GM18520 (cell line): ENCODE measurements around the gene SNX19.
"Not testable (repeated sequence)": the region's sequence is repeated elsewhere in the genome, so short reads cannot be mapped to it uniquely, and the experiment has no call there.

Source experiments
- ATAC-seq: cut with Tn5 transposase; IDR thresholded peaks from one replicate; pipeline ENCODE4 v1.9.1; 2021; ENCODE audit not compliant: unreplicated experiment

Gene SNX19

DNA sequence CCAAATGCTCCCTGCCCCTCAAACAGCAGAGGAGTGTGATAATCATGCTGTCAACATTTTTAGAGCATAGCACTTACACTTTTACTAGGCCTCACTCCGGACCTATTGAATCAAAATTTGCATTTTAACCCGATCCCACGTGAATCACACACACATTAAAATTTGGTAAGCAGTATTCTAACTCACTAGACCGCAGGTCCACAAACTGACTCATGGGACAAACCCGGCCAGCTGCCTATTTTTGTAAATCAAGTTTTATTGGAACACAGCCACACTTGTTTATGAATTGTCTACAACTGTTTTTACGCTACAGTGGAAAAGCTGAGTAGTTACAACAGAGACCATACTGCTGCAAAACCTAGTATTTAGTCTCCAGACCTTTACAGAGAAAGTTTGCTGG lies 43.3 kb downstream of the SNX19 start:
- ATAC-seq = no peak

DNA sequence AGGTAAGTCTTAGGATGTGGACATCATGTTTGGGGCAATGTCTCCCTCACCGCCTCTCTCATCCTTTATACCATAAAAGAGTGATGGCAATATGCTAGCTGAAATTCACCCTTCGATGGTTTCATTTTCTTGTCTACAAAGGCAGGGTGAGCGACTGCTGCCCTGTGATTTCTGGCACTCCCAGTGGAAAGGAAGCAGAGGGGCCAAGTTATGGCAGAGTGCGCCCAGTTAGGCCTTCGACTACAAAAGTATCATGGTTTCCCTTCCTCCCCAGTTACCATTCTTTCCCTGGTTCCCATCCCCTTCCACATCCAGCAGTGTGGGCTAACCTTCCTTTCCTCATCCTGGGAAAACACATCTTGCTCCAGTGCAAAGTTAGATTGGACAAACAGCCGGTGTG lies 43.8 kb downstream of the SNX19 start:
- no peak for ATAC-seq

DNA sequence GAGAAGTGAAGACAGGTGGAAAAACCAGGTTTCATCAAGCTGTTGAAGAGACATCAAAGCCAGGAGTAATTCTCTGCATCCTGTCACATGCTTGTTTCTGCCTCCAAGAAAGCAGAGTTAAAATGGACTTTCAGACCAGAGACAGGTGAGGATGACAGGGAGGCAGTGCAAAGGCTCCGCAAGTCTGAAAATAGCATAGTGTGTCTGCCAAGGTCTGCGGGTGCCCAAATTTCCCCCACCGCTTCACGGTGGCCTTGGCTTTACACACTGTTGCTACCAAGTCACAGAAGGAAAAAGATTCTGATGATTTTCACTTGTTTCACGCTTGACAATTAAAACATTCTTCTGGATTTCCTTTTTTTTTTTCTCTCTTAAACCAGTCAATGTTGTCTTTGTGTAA lies 44.2 kb downstream of the SNX19 start:
- ATAC-seq = no peak

DNA sequence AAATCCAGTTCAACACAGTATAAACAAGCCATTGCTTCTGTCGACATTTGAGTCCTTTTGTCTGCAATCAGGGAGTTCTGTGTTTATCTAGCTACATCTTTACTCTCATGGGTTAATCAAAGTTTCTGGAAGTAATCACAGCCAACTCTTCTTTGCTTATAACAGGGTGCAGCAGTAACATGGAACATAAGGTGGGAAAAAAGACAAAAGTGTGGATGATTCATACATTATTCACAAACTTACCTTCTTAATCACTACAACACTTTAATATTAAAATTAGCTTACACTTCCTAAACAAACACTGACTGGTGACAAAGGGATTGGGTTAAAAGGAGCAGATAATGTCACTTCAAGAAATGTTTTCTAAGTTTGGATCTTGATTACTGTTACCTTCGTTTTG lies 44.7 kb downstream of the SNX19 start:
- no peak for ATAC-seq

DNA sequence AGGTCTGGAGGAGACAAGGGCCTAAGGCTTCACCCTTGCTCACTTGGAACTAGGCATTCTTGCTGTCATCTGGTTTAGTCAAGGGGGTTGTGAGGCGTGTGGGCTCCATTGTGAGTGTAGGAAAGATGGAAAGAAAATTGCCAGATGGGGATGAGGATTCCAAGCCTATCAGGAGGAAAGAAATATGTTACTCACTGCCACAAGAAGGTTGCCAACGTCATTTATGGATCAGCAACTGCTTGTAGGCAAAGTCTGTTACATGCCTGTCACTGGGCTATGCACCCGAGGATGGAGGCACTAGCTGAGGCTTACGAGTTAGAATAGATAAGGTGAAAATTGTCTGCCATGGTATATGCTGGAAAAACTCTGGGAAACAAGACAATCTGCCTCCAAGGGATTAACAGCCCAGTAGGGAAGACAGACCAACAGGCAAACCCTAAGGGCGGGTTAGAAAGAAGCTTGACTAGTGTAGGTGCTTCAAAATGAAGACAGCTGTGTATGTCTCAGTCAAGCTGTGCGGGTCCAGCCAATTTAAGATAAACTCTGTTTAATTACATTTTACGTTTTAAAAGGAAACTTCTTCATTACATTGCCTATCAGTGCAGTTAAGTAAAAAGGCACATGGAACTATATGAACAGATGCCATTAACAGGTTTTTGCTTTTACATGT lies 47.4 kb downstream of the SNX19 start:
- ATAC-seq = no peak

DNA sequence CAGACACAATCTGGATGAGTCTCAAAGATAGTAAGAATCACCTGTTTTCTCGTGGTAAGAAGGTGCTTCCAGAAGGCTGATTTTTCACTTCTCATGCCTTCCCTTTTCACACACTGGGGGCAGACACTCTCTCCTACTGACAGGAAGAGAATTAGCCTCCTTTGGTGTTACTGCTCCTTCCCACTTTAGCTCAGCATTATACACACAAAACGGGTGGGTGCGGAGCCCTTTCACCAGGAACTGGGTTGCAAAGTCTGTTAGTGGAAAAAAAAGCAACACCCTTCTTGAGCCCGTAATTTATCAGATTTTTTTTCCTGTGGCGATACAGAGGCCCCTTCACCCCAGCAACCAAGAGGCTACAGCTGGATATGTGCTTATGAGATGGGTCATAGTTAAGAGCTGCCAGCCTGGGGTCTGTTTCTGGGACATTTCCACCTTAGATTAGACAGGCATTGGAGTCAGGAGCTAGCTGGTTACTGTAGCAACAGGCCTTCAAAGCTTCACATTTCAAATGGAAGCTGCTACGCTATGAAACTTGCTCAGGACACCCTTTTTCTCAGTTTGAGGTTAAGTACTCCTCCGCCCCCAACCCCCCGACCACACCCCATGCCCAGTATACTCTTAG lies 48.1 kb downstream of the SNX19 start:
- no peak for ATAC-seq

DNA sequence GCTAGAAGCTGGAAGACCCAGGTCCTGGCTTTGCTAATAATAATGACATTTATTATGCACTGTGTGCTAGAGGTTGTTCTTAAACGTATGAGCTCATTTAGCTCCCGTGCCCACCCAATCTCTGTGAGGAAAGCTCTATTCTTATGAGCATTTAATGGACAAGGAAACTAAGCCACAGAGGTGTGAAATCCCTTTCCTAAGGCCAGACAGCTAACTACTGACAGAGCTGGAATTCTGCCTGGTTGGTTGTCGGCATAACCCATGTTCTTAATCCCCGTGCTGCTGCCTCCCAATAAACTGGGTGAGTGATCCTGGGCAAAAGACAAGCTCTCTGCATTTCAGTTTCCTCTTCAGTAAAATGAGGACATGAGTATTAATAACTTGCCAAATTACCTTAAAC lies 49.4 kb downstream of the SNX19 start:
- no peak for ATAC-seq

DNA sequence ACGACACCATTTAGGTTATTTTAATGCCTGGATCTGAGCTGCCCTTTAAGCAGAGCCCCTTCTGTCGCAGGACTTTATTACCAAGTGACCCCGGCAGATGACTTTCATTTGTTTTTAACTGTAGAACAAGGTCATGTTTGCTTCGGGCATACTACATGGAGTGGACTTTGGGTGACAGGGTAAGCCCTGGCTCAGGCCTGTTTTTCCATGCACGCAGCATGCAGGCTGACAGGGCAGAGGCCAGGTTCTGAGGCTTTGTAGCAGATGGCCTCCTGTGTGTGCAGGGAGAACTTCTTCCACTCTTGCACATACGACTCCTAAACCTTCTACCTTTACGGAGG lies 50.5 kb downstream of the SNX19 start:
- no peak for ATAC-seq

DNA sequence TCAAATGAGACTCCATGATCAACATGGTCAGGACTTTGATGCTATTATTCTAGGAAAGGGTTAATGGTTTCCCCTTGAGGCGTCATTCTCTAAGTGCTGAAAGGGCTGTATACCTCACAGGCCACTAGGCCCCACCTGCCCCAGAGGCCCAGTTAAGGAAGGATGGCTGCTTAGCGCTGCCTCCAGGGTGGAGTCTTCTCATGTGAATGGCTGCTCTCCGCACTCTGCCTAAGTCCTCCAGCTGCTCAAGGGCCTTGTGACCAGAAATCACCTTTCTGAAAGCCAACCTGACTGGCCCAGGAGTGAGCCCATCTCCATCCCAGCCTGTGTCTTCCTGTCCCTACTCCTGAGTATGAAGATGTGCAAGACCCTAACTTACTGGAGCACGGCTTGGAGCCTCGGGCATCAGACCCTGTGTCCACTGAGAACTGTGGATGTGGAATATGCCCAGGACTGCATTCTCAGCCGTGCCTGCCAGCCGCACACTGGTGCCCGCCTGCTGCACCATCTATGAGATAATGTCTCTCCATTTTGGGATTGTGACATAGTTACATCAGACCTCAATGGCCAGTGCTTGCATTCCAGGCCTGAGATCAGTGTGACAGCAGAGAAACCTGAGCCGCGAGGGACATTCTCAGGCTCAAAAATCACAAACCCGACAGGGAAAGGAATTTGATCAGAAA lies 51.0 kb downstream of the SNX19 start:
- no peak for ATAC-seq

DNA sequence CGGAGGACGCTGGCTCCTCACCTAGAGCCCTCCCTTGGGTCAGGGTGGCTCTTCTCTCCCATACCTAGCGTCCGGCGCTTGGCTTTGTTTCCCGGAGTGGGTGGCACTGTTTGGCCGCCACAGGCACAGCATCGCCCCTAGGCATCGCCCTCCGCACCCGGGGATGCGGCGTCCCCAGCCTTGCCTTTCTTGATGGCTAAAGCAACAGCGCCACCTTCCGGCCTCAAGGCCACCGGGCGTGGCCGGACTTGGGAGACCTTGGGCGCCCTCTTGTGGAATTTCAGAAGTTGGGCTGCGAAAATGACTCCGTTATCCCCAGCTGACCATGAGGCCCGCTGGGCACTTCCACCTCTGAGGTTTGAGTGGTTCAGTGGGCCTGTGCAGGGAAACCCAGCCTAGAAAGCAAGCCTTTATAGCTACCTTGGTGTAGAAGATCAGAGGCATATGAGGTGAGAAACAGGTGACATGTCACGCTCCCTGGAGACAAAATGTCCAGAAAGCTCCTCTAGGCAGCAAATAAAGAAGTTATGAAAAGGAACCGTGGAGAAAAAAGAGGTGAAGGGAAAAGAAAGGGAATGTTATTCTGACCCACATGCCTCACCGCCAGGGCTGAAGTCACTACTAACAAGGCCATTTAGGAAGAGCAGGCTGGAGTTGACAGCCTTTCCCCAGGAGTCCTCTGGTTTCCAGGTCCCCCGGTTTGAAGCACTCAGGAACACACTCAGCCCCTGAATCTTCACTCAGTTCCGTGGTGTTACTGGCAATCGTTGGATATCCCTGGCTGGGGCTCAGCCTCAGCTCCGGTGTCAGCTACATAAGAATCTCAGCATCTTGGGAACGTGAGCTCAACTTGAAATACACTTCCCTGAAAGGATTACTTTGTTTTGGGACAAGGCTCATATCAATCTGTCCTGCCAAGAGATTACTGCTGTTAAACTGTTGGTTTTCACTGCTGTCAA lies 54.1 kb downstream of the SNX19 start:
- ATAC-seq = peak; percentile 60

DNA sequence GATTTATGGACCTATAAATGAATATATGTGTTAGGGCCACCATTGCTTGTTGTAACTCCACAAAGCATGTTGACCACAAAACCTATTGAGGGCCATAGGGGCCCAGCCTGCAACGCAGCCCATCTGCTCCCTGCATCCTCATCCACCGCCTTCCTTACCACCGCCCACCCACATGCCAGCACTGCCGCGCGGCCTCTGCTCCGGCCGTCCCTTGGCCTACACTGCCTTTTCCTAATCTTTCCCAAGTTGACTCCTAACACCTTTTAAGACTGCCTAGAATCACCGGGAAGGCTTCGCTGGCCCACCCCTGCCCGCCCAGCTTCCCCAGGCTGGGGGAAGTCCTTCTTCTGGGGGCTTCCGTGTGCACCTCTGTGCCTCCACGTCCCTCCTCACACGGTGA lies 55.0 kb downstream of the SNX19 start:
- ATAC-seq = no peak

DNA sequence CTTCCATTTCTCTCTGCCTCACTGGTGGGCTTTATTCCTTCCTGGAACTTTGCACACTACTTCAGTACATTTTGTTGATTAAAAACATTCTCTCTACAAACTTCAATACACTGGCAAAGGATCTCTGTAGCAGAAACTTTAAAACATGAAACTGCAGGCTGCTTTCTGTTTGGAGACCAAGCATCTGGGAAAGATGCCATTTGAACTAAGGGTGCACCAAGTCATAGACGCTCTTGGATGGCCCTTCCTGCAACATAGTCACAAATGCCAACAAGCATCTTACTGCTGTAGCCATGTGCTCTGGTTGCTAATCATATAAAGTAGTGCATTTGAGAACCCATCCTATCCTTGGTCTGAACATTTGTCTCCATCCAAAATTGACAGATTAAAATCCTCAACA lies 56.4 kb downstream of the SNX19 start:
- ATAC-seq = no peak

DNA sequence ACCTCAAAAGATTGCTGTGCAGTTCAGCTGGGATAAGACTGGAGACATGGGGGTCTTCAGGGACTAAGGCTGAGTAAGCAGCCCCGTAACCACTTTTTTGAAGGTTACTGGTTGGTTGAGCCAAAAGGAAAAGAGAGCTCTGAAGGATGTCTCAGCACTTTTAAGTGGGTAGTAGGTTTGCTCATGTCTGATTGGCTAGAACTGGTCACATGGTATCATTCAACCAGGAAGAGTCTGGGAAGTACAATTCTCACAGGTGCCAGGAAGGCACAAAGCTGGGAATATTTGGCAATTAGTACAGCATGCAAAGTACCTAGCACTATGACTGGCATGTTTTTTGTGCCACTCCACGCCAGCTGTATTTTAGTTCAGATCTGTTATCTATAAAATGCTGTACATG lies 58.1 kb downstream of the SNX19 start:
- no peak for ATAC-seq

DNA sequence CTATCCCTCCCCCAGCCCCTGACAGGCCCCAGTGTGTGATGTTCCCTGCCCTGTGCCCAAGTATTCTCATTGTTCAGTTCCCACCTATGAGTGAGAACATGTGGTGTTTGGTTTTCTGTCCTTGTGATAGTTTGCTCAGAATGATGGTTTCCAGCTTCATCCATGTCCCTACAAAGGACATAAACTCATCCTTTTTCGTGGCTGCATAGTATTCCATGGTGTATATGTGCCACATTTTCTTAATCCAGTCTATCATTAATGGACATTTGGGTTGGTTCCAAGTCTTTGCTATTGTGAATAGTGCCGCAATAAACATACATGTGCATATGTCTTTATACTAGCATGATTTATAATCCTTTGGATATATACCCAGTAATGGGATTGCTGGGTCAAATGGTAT lies 60.6 kb downstream of the SNX19 start:
- ATAC-seq = not testable (repeated sequence)

DNA sequence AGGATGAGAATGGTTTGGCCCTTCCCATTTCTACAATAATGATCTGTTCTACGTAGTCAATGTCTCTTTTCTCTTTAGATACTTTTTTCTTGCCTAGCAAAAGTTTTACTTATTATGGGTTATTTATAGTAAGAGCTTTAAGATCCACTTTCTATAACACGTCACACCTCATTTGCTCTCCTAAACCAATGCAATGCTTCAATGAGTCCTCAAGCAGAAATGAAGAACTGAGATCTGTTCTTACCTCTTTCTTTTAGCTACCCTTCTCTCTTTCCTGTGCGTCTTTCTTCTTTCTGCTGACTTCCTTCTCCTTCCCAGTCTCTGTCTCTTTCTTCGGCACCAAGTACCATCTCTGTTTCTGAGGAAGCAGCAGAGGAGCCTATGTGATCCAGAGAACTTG lies 61.8 kb downstream of the SNX19 start:
- ATAC-seq = no peak

DNA sequence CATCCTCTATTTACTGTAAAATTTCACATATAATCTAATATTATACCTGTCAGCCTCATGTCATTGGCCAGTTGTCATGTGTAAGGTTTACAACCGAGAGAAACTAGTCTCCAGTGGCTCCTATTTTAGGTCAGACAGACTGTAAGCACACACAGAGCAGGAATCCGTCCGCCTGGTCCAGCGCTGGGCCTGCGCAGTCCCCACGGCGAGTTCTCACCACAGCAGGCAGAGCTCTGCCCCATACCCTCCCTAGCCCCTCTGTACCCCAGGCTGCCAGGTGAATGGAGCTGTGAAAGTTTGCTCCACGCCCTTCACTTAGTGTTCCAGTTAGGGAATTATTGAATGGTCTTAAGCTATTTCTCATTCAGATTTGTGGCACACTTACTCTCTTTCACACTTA lies 63.7 kb downstream of the SNX19 start:
- no peak for ATAC-seq

DNA sequence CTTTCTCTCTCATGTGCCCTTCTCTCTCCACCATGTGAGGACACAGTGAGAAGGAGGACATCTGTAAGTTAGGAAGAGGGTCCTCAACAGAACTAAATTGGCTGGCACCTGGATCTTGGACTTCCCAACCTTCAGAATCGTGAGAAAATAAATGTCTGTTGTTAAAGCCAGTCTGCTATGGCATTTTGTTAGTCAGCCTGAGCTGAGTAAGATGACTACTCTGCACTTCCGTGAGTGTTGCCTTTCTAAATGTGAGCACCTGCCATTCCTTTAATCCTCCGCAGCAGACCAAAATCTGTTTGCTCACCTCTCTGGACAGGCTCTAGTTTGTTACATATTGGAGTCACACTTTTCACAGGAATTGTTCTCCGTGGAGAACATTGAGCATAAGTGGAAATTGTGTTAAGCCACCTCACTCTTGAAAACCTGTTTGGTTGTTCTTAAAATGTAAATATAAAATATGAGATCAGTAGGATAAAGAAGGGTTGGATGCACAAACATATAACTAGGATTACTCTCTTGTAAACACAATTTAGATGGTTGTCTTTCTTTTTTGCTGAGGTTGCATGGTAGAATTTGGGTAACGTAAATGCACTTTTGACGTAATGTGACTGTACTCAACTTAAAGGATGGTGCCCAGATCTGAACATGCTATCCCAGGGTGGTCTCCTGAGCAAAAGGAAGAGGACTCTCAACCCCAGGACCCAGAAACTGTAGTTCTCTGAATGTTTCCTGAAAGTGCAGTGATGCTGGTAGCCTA lies 65.9 kb downstream of the SNX19 start:
- ATAC-seq = no peak

DNA sequence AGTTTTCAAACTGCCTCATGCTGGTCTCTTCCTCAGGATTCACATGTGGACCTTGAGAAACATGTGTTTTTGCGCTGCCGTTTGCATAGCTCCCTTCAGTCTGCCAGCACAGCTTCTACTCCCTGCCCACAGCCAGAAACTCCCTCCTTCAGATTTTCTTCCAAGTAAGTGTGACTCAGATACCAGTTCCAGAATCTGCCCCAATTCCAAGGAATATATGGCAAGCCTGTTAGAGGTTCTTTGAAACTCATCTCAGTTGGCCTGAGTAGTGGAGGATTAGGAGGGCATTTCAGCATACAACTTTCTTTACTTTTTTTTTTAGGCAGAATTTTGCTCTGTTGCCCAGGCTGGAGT lies 67.1 kb downstream of the SNX19 start:
- ATAC-seq = no peak

DNA sequence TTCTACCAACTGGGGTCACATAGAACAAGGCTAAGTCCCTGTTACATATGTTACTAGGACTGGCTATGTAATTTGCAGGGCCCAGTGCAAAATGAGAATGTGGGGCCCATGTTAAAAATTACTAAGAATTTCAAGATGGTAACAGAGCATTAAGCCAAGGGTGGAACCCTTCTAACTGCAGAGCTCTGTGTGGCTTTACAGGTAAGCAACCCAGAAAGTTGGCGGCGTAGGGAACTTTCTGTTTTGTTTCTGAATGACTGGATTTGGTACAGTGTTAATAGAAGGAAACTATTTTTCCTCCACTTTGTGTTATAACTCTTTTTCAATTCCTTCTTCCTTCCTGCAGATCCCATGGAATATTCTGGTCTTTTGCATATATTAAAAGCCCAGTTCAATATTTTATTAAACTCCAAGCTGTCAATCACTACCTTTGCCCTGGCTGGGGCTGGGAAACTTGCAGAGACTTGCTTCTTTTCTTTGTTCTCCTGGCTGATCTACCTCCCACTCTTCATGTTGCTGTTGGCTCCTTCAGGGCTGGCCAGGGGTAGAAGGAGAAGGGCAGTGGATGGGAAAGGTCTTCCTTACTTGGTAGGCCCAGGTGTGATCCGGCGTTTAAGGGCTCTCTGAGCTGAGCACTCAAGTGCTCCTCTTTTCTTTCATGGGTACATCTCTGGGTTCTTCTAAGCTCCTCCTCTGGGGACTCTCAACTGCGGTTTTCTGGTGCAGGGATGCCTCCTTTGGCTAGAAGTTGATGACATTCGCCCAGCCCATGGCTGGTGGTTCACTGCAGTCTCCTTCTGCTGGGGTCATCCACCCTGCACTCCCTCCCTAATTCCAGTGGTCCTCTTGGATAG lies 67.7 kb downstream of the SNX19 start:
- no peak for ATAC-seq

DNA sequence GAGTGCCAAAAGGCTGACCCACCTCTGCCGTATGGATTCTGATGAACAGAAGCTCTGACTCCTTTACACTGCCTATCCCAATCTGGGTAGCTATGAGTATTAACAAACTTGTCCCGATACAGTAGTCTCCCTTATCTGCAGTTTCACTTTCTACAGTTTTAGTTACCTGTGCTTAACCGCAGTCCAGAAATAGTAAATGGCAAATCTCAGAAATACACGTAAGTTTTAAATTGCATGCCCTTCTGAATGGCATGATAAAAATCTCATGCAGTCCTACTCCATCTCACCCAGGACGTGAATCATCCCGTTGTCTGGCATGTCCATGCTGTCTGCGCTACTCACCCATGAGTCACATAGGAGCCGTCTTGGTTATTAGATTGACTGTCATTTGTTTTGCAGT lies 68.8 kb downstream of the SNX19 start:
- ATAC-seq = no peak
